ENCODE data around the gene SLAIN1.

GRCh38 chr13:77779552-77780272 is 82.2 kb downstream of the SLAIN1 start:
- TF ChIP-seq CTCF (IDR thresholded peaks at IDR 0.05) (peak; percentile 49 to 74 (median 58)), POLR2A (IDR thresholded peaks at IDR 0.05) (no peak)
